GM23338 (cell line): ENCODE measurements around the gene SPPL2C. TPM values are rescaled to one million over a fixed set of nuclear protein-coding genes. Genes with fewer than 3 reads are reported as not detected.

Source experiments
- ATAC-seq: fragments of 200-7000 bp; cut with Tn5 transposase; 3 replicates; pipeline ENCODE4 v1.9.1; 2020
- DNase-seq: peaks from one replicate; pipeline ENCODE4 v3.0.0-alpha.2; 2015; ENCODE audit warnings: low spot score
- H2AFZ ChIP-seq: fragments of 200-600 bp; sonication (generic); 2 replicates; pipeline ENCODE4 v1.8.0; 2016; ENCODE audit warnings: antibody characterized with exemption, mild to moderate bottlenecking, moderate library complexity
- H3F3A ChIP-seq: fragments of 200-600 bp; sonication (generic); replicated peaks from 2 replicates; pipeline ENCODE4 v1.8.0; 2017; ENCODE audit warnings: antibody characterized with exemption, mixed run types, low read depth
- H3K27ac ChIP-seq: fragments of 200-600 bp; sonication (generic); 2 replicates; pipeline ENCODE4 v1.6.1; 2016; ENCODE audit warnings: low read depth
- H3K27me3 ChIP-seq: fragments of 200-600 bp; sonication (generic); 2 replicates; pipeline ENCODE4 v1.8.0; 2016; ENCODE audit warnings: mild to moderate bottlenecking, mixed run types, moderate library complexity; ENCODE audit not compliant: insufficient read depth
- H3K36me3 ChIP-seq: fragments of 200-600 bp; sonication (generic); 2 replicates; pipeline ENCODE4 v1.8.0; 2016; ENCODE audit warnings: mild to moderate bottlenecking; ENCODE audit not compliant: insufficient read depth
- H3K4me1 ChIP-seq: fragments of 200-600 bp; sonication (generic); 2 replicates; pipeline ENCODE4 v1.8.0; 2016; ENCODE audit warnings: mild to moderate bottlenecking, moderate library complexity; ENCODE audit not compliant: insufficient read depth
- H3K4me2 ChIP-seq: fragments of 200-600 bp; sonication (generic); 2 replicates; pipeline ENCODE4 v1.7.1; 2017; ENCODE audit warnings: mixed run types
- H3K4me3 ChIP-seq: fragments of 200-600 bp; sonication (generic); 2 replicates; pipeline ENCODE4 v1.6.1; 2016; ENCODE audit warnings: mixed run types
- H3K79me2 ChIP-seq: fragments of 200-600 bp; sonication (generic); replicated peaks from 2 replicates; pipeline ENCODE4 v1.8.0; 2017; ENCODE audit warnings: mild to moderate bottlenecking; ENCODE audit not compliant: insufficient read depth
- H3K9me2 ChIP-seq: fragments of 200-600 bp; sonication (generic); 2 replicates; pipeline ENCODE4 v1.8.0; 2017; ENCODE audit not compliant: insufficient read depth
- H4K20me1 ChIP-seq: fragments of 200-600 bp; sonication (generic); replicated peaks from 2 replicates; pipeline ENCODE4 v1.8.0; 2017; ENCODE audit warnings: mild to moderate bottlenecking; ENCODE audit not compliant: insufficient read depth
- H3K27ac Mint-ChIP-seq: 2 replicates; pipeline ENCODE4 v1.8.0; 2020; ENCODE audit warnings: inconsistent platforms, mild to moderate bottlenecking, moderate library complexity, mixed read lengths
- H3K27me3 Mint-ChIP-seq: 3 replicates; pipeline ENCODE4 v1.8.0; 2022; ENCODE audit warnings: low read depth, mild to moderate bottlenecking, moderate library complexity, mixed read lengths, inconsistent platforms; ENCODE audit not compliant: insufficient read depth, poor library complexity
- H3K36me3 Mint-ChIP-seq: 3 replicates; pipeline ENCODE4 v1.8.0; 2021; ENCODE audit warnings: low read depth, mild to moderate bottlenecking, inconsistent platforms, moderate library complexity, mixed read lengths
- H3K4me1 Mint-ChIP-seq: 3 replicates; pipeline ENCODE4 v1.8.0; 2020; ENCODE audit warnings: mild to moderate bottlenecking, inconsistent platforms, mixed read lengths
- H3K4me3 Mint-ChIP-seq: 3 replicates; pipeline ENCODE4 v1.8.0; 2021; ENCODE audit warnings: moderate library complexity, mild to moderate bottlenecking, inconsistent platforms, mixed read lengths
- H3K9me3 Mint-ChIP-seq: 3 replicates; pipeline ENCODE4 v1.8.0; 2020; ENCODE audit warnings: moderate library complexity, mild to moderate bottlenecking, inconsistent platforms, mixed read lengths
- CREB1 ChIP-seq: fragments of 250-450 bp; sonication (Bioruptor Pico); IDR thresholded peaks from 2 replicates; pipeline ENCODE4 v1.5.0; 2020; ENCODE audit warnings: low read depth, mild to moderate bottlenecking, moderate library complexity
- CTCF ChIP-seq, 2 experiments: fragments of 200-600 bp in 1 of 2; sonication (generic) in 1 of 2; conservative IDR thresholded peaks; 2 replicates each; pipeline versions ENCODE4 v1.5.1 to v1.6.1; 2016 to 2017; ENCODE audit warnings: antibody characterized with exemption in 2 of 2, low read depth in 2 of 2, mild to moderate bottlenecking in 2 of 2, moderate library complexity in 1 of 2
- ETS1 ChIP-seq: IDR thresholded peaks from 2 replicates; pipeline ENCODE4 v1.6.1; 2016; ENCODE audit warnings: antibody characterized with exemption
- EZH2 ChIP-seq: fragments of 200-600 bp; sonication (generic); IDR thresholded peaks from one replicate; pipeline ENCODE4 v1.8.0; 2017; ENCODE audit warnings: antibody characterized with exemption, mild to moderate bottlenecking, low read depth; ENCODE audit not compliant: unreplicated experiment
- EZH2phosphoT487 ChIP-seq: fragments of 200-600 bp; sonication (generic); IDR thresholded peaks from one replicate; pipeline ENCODE4 v1.8.1; 2018; ENCODE audit warnings: antibody characterized with exemption; ENCODE audit not compliant: unreplicated experiment
- JUNB ChIP-seq: IDR thresholded peaks from one replicate; pipeline ENCODE4 v1.6.1; 2016; ENCODE audit warnings: antibody characterized with exemption; ENCODE audit not compliant: unreplicated experiment
- NANOG ChIP-seq: IDR thresholded peaks from 2 replicates; pipeline ENCODE4 v1.6.1; 2016; ENCODE audit warnings: antibody characterized with exemption, borderline replicate concordance
- POLR2AphosphoS5 ChIP-seq: IDR thresholded peaks from 2 replicates; pipeline ENCODE4 v1.6.1; 2016; ENCODE audit warnings: antibody characterized with exemption, low read depth
- REST ChIP-seq: IDR thresholded peaks from one replicate; pipeline ENCODE4 v1.6.1; 2018; ENCODE audit warnings: antibody characterized with exemption; ENCODE audit not compliant: unreplicated experiment
- STAT1 ChIP-seq: IDR thresholded peaks from one replicate; pipeline ENCODE4 v1.6.1; 2016; ENCODE audit warnings: antibody characterized with exemption; ENCODE audit not compliant: unreplicated experiment
- ZNF114 ChIP-seq: fragments of 250-450 bp; sonication (Bioruptor Pico); IDR thresholded peaks from 2 replicates; pipeline ENCODE4 v1.5.0; 2020; ENCODE audit warnings: mild to moderate bottlenecking, moderate library complexity
- ZNF331 ChIP-seq: fragments of 250-450 bp; sonication (Bioruptor Pico); IDR thresholded peaks from 2 replicates; pipeline ENCODE4 v1.5.0; 2020; ENCODE audit warnings: low read depth, mild to moderate bottlenecking, moderate library complexity
- ZNF462 ChIP-seq: fragments of 250-450 bp; sonication (Bioruptor Pico); IDR thresholded peaks from 2 replicates; pipeline ENCODE4 v1.5.0; 2020; ENCODE audit warnings: mild to moderate bottlenecking, moderate library complexity
- polyA plus RNA-seq: library from polyadenylated mRNA; unstranded; fragments of >200 nt; fragmentation: Nextera tagmentation; extraction: Ambion mirVana; gene quantifications from 2 replicates; pipeline ENCODE4 v1.2.1, GENCODE V29; 2016
- total RNA-seq: library from RNA; depleted of rRNA; stranded (reverse); fragments of >200 nt; shearing (Covaris generic); gene quantifications from 2 replicates; pipeline ENCODE4 v1.2.3, GENCODE V29; 2014

SPPL2C gene
- total and polyA plus RNA-seq, 2 experiments from 2014 or later: 0.14 TPM; not detected in 1

- Histone ChIP-seq H3K27ac (no peak overlapping the region), H3F3A (no peaks in the 10 kb centered on the region), H3K27me3 (no peaks in the 10 kb centered on the region), H2AFZ (no peak overlapping the region), H4K20me1 (no peaks in the 10 kb centered on the region), H3K79me2 (no peaks in the 10 kb centered on the region), H3K4me2 (no peak overlapping the region), H3K4me3 (no peak overlapping the region), H3K36me3 (no peaks in the 10 kb centered on the region), H3K9me2 (no peaks in the 10 kb centered on the region), H3K4me1 (no peaks in the 10 kb centered on the region)
- Mint-ChIP-seq H3K36me3 (no peaks in the 10 kb centered on the region), H3K27me3 (peaks cover 9% of the 10 kb centered on the region), H3K4me1 (peaks cover 2% of the 10 kb centered on the region; the same call in 1 of the 3 replicates), H3K27ac (no peak overlapping the region), H3K9me3 (0 out of 3 replicates have a peak, but pooled peaks cover 5% of the 10 kb centered on the region), H3K4me3 (no peak overlapping the region)
- no peak for DNase-seq
- TF ChIP-seq ZNF331 (CRISPR knock-in tag) (no peak), ZNF114 (no peak), REST (no peak), CREB1 (CRISPR knock-in tag) (no peak), JUNB (no peak), ZNF462 (no peak), NANOG (no peak), CTCF (conservative IDR thresholded peaks at IDR 0.05; ENCODE audit: low read depth in 2 of 2) (no peak), ETS1 (no peak), STAT1 (no peak), POLR2AphosphoS5 (no peak), EZH2phosphoT487 (no peak), EZH2 (no peak)
- ATAC-seq: no peak
Observed at GRCh38 chr17:45855691-45856336, 11.1 kb downstream of the SPPL2C start.
